ENCODE measurements around the gene TMEM243.

GRCh38 chr7:87192784-87193487, 26.6 kb downstream of the TMEM243 start:
- TF ChIP-seq CTCF (conservative IDR thresholded peaks at IDR 0.05 in 1 of 2, IDR thresholded peaks at IDR 0.05 in 1 of 2; ENCODE audit: low read depth in 1 of 2, low read length in 2 of 2) (no peak), EZH2 (IDR thresholded peaks at IDR 0.05; ENCODE audit: low read length, missing control alignments) (no peak)
